Measurements from ENCODE around the gene CSNK2A1.

Gene CSNK2A1

DNA sequence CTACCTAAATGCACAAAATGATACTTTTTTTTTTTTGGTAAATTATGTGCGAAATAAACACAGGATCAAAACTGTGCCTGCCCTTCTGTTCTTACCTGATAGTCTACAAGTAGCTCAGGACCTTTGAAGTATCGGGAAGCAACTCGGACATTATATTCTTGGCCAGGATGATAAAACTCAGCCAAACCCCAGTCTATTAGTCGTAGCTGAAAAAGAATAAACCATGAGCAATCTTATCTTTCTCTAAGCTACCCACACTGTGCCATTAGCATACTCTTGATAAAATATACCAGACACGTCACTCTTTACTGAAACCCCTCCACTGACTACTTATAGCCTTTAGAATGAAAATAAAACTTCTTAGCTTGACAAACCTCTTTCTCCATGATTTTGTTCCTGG is 51.4 kb downstream of the CSNK2A1 start:
- TF ChIP-seq, protein P1, sequence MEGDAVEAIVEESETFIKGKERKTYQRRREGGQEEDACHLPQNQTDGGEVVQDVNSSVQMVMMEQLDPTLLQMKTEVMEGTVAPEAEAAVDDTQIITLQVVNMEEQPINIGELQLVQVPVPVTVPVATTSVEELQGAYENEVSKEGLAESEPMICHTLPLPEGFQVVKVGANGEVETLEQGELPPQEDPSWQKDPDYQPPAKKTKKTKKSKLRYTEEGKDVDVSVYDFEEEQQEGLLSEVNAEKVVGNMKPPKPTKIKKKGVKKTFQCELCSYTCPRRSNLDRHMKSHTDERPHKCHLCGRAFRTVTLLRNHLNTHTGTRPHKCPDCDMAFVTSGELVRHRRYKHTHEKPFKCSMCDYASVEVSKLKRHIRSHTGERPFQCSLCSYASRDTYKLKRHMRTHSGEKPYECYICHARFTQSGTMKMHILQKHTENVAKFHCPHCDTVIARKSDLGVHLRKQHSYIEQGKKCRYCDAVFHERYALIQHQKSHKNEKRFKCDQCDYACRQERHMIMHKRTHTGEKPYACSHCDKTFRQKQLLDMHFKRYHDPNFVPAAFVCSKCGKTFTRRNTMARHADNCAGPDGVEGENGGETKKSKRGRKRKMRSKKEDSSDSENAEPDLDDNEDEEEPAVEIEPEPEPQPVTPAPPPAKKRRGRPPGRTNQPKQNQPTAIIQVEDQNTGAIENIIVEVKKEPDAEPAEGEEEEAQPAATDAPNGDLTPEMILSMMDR (IDR thresholded peaks at IDR 0.05), result no peak
- no peak for TF ChIP-seq ZFX (IDR thresholded peaks at IDR 0.05; ENCODE audit: borderline replicate concordance)
- H3K27ac ChIP-seq, result no peak overlapping the region

DNA sequence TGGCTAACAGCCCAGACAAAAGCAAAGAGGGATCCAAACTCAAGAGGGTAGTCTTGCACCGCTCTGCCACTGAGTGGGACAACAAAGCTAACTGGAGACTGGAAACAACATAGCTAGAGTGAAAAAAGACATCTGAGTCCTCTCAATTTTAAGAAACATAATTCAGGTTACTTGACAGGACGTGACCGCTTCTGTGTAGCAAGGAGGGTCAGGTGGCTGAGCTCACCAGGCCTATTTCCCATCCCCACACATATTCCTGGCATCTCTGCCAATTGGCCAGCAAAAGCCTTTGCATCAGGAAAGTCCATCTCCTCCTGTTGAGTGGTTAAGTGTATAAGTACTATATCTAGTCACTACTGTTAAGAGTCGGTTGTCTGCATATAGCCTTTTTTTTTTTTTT is 55.9 kb downstream of the CSNK2A1 start:
- no peak for TF ChIP-seq ZFX (IDR thresholded peaks at IDR 0.05; ENCODE audit: borderline replicate concordance)
- TF ChIP-seq, protein P1 (IDR thresholded peaks at IDR 0.05), result no peak
- no peak overlapping the region for H3K27ac ChIP-seq

DNA sequence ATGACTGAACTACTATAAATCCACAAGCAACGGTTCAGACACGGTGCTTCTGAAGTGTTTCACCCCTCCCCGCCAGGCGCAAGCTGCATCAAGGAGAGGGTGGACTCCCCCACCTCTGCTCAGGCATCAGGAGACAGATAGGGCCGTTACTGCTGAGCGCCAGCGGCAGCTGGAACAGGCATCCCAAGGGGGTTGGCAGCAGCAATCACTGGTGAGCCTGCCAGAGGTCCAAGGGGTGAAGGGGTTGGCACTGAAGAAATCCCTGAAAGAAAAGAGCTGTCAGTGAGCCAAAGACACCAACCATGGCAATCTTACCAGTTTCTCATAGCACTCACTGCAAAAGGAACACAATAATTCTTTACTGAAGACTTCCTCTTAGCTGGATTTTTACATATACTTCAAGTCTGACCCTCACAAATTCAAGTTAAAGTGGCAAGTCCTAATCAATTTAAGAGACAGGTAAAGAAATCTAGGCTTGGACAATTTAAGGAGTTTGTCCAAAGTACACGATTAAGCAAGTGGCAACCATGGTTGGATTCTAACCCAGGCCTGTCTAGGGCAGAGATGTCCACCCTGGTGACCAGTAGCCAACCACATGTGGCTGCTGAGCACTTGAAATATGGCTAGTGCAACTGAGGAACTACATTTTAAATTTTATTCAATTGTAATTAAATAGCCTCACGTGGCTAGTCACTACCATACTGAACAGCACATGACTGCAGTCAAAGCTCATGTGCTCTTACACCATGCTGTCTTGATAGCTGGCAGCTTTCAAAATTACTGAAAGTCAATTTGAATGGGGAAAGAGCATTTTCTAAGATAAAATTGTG is 59.6 kb downstream of the CSNK2A1 start:
- no peak overlapping the region for H3K27ac ChIP-seq
- TF ChIP-seq, protein P1 (IDR thresholded peaks at IDR 0.05), result no peak
- TF ChIP-seq ZFX (IDR thresholded peaks at IDR 0.05; ENCODE audit: borderline replicate concordance), result no peak

DNA sequence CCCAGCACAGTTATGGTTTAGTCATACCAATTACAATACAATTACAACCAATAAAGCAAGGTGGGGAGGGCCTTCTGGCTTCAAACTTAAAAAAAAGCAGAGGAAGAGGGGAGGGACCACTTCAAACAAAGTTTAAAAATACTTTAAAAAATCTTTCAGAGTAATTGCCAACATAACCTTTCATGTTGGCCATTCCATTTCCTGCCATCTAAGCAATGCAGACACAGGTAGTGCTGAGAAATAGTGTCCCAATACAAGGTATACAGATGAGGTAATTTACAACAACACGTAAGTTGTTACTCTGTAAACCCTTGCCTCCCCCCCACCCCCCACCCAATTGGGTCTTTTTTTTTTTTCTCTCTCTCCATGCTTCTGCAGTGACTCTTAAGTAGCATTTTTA is 62.4 kb downstream of the CSNK2A1 start:
- H3K27ac ChIP-seq, result peak overlapping the region; percentile 65
- TF ChIP-seq ZFX (IDR thresholded peaks at IDR 0.05; ENCODE audit: borderline replicate concordance), result no peak
- TF ChIP-seq, protein P1 (IDR thresholded peaks at IDR 0.05), result no peak

DNA sequence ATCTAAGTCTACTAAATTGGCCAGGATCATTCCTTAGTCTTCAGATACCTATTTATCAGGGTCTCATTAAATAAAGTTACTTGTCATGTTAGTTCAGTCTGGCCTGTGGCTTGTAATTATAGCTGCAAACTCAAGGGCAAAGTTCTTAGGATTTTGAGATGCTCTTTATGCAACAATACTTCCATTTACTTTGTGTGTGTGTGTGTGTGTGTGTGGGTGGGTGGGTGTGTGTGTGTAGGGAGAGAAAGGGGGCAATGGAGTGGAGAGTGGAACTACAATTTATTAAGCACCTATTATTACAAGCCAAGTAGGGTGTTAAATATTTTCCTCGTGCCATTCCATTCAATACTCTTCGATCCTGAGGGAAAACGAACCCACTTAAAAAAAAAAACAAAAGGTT is 63.5 kb downstream of the CSNK2A1 start:
- TF ChIP-seq, protein P1 (IDR thresholded peaks at IDR 0.05), result no peak
- TF ChIP-seq ZFX (IDR thresholded peaks at IDR 0.05; ENCODE audit: borderline replicate concordance), result no peak
- H3K27ac ChIP-seq, result peak overlapping the region; percentile 65

DNA sequence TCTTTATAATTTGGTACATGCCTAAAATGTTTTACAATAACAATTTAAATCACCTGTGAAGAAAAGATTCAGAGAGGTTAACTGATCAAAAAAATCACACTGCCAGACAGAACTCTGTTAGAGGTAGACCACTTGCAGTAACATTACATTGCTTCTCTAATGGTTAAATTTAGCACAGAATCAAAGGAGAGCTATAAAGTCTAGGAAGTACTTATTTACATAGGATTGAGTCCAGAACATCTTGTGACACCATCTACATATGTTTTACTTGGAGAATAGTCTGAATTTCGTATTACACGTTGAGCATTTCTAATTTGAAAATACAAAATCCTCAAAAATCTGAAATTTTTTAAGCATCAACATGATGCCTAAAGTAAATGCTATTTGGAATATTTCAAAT is 64.1 kb downstream of the CSNK2A1 start:
- TF ChIP-seq ZFX (IDR thresholded peaks at IDR 0.05; ENCODE audit: borderline replicate concordance), result no peak
- TF ChIP-seq, protein P1 (IDR thresholded peaks at IDR 0.05), result no peak
- H3K27ac ChIP-seq, result peak overlapping the region; percentile 65

DNA sequence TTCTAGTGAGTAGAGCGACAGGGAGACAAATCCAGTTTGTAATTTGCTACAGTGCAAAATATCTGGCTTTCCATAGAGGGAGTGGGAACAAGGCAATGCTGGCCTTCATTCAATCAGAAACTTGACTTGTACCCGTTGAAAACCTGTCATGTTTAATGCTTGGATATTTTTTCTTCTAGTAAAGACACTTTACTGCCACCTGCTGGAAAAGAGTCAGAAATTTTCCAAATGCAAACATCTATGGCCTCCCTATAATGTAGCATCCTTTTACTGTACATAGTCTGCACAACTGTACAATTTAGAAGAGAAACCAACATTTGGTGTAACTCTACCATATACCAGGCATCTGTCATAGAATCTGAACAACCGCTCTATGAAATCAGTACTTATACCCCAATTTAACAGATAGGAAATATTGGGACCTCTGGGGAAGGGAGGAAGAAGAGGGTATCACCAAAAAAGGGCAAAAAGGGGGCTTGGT is 64.6 kb downstream of the CSNK2A1 start:
- TF ChIP-seq, protein P1 (IDR thresholded peaks at IDR 0.05), result peak; percentile 80
- no peak for TF ChIP-seq ZFX (IDR thresholded peaks at IDR 0.05; ENCODE audit: borderline replicate concordance)
- peak overlapping the region; percentile 65 for H3K27ac ChIP-seq

Measured in 22Rv1 (cell line).